ENCODE results near the gene CLIP1.

The CLIP1 gene

GRCh38 chr12:122238861-122239260 lies 183.6 kb downstream of the CLIP1 start:
- DNase-seq: no peak

DNA sequence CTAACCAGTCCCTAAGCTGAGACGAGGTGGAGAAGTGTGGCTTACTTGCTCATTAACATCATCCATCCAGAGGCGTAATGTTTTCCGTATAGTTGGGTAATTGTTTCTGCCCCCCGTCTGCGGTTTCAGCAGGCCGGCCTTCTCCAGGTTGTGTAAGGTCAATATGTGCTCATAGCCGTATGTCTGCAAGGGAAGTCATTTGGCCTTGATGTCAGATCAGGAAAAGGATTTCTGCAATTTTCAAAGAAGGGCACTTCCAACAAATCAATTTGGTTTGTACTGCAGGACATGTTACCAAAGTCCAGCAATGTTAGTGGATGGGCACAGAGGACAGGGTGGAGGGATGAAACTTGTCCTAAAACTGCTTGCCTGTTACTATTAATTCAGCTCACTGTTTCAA lies 186.7 kb downstream of the CLIP1 start:
- no peak for DNase-seq

GRCh38 chr12:122232691-122233090 lies 189.8 kb downstream of the CLIP1 start:
- DNase-seq: no peak

DNA sequence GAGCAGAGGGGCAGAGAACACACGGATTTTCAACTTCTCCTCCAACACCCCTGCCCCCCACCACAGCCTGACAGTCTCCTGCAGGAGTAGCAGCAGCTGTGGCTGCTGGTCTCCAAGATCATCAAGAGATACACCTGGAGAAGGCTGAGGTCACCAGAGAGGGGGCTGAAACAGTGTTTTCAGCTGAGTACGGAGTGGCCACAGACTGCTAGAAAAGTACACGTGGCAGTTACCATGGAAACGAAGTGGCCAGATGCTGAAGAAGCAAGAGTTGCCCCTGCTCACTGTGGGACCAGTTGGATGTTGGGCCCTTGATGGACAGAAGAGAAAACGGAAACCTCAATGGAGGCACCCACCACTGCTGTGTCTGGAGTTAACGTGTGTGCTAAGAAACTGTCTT lies 191.7 kb downstream of the CLIP1 start:
- no peak for DNase-seq

DNA sequence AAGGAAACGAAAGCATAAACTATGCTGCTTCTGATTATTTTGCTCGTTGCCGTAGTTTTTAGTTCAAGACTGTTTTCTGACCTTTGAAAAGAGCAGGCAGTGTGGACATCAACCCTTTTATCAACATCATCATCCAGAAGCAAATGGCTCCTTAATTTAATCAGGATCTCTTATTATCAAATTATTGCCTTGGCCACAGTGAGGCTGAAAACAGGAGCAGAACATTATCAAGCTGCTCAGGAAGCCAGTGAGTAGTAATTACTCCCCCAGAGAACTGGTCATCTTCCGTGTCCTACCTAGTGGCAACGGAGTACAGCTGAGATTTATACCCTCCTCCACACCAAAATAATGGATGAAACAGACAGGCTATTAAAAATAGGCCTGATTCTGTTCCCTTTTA lies 194.4 kb downstream of the CLIP1 start:
- no peak for DNase-seq

GRCh38 chr12:122227341-122227740 lies 195.1 kb downstream of the CLIP1 start:
- no peak for DNase-seq

DNA sequence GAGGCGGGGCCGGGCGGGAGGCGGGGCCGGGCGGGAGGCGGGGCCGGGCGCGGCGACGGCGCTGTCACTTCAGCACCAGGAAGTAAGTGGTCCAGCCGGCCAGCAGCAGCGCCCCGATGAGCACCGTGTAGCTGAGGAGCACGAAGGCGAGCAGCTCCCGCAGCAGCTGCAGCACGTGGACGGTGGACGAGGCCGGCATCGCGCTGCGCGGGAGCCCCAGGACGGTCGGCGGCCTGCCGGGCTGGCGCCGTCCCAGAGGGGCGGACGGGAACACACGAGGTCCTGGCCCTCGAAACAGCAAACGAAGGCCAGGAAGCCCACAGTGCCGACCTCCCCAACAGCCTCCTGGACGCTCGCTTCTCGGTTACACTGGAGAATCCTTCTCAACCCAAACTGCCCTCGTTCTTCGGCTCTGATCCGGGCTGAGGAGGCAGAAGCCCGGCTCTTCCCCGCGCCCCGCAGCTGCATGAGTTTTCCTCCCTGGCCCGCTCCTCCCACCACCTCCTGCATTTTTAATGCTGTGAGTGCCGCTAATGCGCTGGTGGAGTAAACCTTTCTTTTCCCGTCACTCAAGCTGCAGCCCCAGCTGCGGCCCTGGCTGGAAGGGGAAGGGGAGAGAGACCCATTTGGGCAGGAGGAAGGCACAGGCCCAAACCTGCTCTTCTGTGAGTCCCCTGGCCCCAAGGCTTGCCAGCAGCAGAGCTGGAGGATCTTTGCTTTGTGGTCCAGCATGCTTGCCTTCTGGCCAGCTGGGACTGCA lies 195.9 kb downstream of the CLIP1 start:
- peak; percentile 49 for DNase-seq

- peak; percentile 99 for DNase-seq
These were observed 196.6 kb downstream of the CLIP1 start, which contains the start of gene DIABLO for GRCh38 chr12:122225683-122226365. DIABLO (minus strand) TSS chr12:122226052; CDS start chr12:122226014, 38 bp downstream.

Data from NCI-H2171 treated with DMSO at 0.1 percent for 48 hours (cell line).